ENCODE data around the gene FBXO8. TPM values are rescaled to one million over a fixed set of nuclear protein-coding genes. Genes with fewer than 3 reads are reported as not detected.

Gene FBXO8, protein sequence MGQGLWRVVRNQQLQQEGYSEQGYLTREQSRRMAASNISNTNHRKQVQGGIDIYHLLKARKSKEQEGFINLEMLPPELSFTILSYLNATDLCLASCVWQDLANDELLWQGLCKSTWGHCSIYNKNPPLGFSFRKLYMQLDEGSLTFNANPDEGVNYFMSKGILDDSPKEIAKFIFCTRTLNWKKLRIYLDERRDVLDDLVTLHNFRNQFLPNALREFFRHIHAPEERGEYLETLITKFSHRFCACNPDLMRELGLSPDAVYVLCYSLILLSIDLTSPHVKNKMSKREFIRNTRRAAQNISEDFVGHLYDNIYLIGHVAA
- polyA plus RNA-seq (2011; rRNA removed) (19.5 and 21.0 TPM in 2 replicates), polyA plus RNA-seq (2017; fragmentation: RNase III; extraction: RNeasy Plus Mini Kit Qiagen cat#74134 plus additional on column Dnase treatment) (7.6 to 10.3 TPM (median 8.1 TPM) in 3 replicates), polyA minus RNA-seq (2011; rRNA and poly(A)+ RNA removed) (10.8 and 11.4 TPM in 2 replicates)
- 5.2 and 5.7 TPM in 2 replicates for polyA plus RNA-seq (2012; cell fraction: cytosol; rRNA removed)
- 2.6 and 3.4 TPM in 2 replicates for polyA plus RNA-seq (2012; cell fraction: nucleus; rRNA removed)

DNA sequence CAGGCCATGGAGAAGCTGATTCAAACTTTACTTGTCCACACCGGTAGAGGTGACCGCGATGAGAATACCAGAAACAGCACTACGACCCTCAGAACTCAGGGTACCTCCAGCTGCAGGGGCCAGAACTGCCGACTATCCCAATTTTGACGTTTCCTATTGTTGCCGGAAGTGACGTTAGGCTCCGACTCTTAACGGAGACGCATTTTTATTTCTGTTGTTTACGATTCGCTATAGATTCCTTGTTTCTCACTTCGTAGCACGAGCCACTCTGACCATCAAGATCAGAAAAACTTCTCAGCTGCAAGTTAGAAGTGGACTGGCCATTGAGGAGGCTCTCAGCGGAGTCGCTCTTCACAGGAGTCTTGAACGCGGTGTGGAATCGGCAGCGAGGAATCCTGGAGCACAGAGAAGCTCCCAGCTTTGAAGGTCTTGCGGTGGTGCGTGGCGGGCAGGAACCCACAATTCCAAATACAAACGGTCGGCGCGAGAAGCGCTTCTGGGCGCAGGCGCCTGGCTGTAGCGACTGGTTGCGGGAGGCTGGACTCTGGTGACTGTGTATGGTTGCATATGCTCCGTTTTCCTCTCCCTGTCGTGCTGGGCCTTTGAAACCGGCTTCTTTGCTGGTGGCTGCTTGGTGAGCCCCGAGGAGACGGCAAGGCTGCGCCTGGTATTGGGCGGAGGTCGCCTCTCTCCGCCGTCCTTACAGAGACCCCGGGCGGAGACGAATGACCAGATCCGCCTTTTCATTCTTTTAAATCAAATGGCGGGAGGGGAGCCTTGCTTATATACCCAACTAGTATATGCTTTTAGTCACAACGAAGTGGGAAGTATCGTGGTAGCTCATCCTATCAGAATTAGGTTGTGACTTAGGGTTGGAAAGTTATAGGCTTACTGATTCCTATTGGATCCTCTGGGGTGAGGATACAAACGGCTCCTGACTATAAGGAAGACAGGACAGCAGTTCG is at the start of gene FBXO8, which contains the start of gene CEP44:
Gene FBXO8 (minus strand): TSS at position 161 of the 965 bp plus-strand sequence. CDS start 20,575 bp downstream, outside the sequence.
Gene CEP44 (plus strand): TSS at position 405 of the 965 bp plus-strand sequence. CDS start 15,211 bp downstream, outside the sequence.
- WGBS (ENCODE audit: missing lambda C conversion rate), result under 1% methylated on average over 25 of the region's 52 CpGs
- ChIA-PET POLR2A (interaction anchor here (1.3 kb wide), 1 partner anchor 950 kb away, joined by 3 read pairs; the partner anchor contains the start of gene HMGB2), CTCF (interaction anchor here (0.8 to 1.2 kb wide), 2 partner anchors 20 to 27 kb away, joined by 3 read pairs; no protein-coding TSS in a partner anchor)
- DNase-seq (ENCODE audit: low read depth in 1 of 2, low spot score in 1 of 2) (peak; percentile 43 to 74), FAIRE-seq (no peak), ATAC-seq (peak; percentile 87 to 89)
- peak within 1 kb of the TSS; percentile 93 for H3K4me2 ChIP-seq
- H3K4me1 ChIP-seq, result peaks cover 14% of the 10 kb centered on the region; the same call in 1 of the 3 replicates
- peak within 1 kb of the TSS; percentile 71 for H3K4me3 ChIP-seq
- peak within 1 kb of the TSS; percentile 96 to 98 for H3K27ac ChIP-seq
- H3K9me3 ChIP-seq, result no peaks in the 10 kb centered on the region
- TF ChIP-seq JUN (IDR thresholded peaks at IDR 0.05) (peak; percentile 49 to 65; a peak in 3 of 5 replicates), KDM5A (IDR thresholded peaks at IDR 0.05) (peak; percentile 47; the same call in 1 of the 2 replicates), FOXS1 (CRISPR knock-in tag; IDR thresholded peaks at IDR 0.05) (no peak), RCOR1 (IDR thresholded peaks at IDR 0.05; ENCODE audit: low read depth, low read length) (no peak), MAFK (IDR thresholded peaks at IDR 0.05; ENCODE audit: partially characterized antibody) (peak; percentile 28), MYC (IDR thresholded peaks at IDR 0.05; ENCODE audit: borderline replicate concordance, low read length) (no peak)
- TF ChIP-seq, protein P1, sequence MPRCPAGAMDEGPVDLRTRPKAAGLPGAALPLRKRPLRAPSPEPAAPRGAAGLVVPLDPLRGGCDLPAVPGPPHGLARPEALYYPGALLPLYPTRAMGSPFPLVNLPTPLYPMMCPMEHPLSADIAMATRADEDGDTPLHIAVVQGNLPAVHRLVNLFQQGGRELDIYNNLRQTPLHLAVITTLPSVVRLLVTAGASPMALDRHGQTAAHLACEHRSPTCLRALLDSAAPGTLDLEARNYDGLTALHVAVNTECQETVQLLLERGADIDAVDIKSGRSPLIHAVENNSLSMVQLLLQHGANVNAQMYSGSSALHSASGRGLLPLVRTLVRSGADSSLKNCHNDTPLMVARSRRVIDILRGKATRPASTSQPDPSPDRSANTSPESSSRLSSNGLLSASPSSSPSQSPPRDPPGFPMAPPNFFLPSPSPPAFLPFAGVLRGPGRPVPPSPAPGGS (IDR thresholded peaks at IDR 0.05), result peak; percentile 27; the same call in 1 of the 3 replicates
- TF ChIP-seq, protein P2, sequence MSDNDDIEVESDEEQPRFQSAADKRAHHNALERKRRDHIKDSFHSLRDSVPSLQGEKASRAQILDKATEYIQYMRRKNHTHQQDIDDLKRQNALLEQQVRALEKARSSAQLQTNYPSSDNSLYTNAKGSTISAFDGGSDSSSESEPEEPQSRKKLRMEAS (IDR thresholded peaks at IDR 0.05), result peak; percentile 79

DNA sequence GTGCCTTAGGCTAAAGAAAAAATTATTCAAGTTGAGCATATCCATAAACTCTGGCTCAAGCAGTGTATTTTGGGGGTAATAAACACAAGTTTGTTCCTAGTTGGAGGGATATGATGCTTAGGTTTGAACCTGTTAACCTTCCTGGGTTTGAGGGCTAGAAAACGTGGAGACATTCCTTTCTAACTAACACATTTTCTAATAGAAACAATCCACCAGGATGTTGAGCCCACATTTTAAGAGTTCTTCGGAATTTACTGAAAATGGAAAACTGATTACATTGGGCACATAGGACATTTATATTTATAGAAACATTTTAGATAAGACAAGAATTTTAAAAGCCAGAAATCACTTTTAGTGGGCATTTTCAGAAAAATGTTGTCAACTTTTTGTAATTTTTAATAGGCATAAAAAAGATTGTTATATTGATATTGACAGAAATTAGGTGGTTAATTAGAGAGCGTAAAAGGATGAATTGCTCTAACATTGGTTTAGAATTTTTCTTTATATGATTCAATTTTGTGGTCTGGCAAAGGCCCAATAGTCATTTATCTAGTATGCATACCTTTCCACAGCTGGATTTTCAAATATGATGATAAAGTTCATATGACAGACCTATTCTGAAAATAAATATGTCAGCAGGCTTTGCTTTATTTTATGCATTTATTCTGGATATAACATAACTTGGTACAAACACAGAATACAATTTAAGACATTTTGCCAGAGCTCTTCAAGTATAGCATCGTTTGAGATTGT is 49.5 kb upstream of the FBXO8 start:
- ChIA-PET POLR2A (no interaction called here), CTCF (no interaction called here)
- no peak for ATAC-seq
- DNase-seq (ENCODE audit: low read depth in 1 of 2, low spot score in 1 of 2), result no peak
- Histone ChIP-seq H3K4me2 (no peak overlapping the region), H3K27ac (no peak overlapping the region), H3K4me1 (no peaks in the 10 kb centered on the region), H3K4me3 (no peak overlapping the region), H3K9me3 (no peaks in the 10 kb centered on the region)
- FAIRE-seq, result no peak
- 76% methylated on average over 4 of the region's 4 CpGs for WGBS (ENCODE audit: missing lambda C conversion rate)
- TF ChIP-seq, protein P3, sequence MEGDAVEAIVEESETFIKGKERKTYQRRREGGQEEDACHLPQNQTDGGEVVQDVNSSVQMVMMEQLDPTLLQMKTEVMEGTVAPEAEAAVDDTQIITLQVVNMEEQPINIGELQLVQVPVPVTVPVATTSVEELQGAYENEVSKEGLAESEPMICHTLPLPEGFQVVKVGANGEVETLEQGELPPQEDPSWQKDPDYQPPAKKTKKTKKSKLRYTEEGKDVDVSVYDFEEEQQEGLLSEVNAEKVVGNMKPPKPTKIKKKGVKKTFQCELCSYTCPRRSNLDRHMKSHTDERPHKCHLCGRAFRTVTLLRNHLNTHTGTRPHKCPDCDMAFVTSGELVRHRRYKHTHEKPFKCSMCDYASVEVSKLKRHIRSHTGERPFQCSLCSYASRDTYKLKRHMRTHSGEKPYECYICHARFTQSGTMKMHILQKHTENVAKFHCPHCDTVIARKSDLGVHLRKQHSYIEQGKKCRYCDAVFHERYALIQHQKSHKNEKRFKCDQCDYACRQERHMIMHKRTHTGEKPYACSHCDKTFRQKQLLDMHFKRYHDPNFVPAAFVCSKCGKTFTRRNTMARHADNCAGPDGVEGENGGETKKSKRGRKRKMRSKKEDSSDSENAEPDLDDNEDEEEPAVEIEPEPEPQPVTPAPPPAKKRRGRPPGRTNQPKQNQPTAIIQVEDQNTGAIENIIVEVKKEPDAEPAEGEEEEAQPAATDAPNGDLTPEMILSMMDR (IDR thresholded peaks at IDR 0.05), result no peak
- TF ChIP-seq HDAC2 (IDR thresholded peaks at IDR 0.05) (no peak), HOXB5 (CRISPR knock-in tag; IDR thresholded peaks at IDR 0.05) (no peak), RAD21 (conservative IDR thresholded peaks at IDR 0.05 in 1 of 2, IDR thresholded peaks at IDR 0.05 in 1 of 2) (no peak), HOXA7 (CRISPR knock-in tag; IDR thresholded peaks at IDR 0.05) (no peak), ZFP36 (IDR thresholded peaks at IDR 0.05; ENCODE audit: borderline replicate concordance, partially characterized antibody) (no peak), HEYL (CRISPR knock-in tag; IDR thresholded peaks at IDR 0.05) (no peak), HOXB13 (CRISPR knock-in tag; IDR thresholded peaks at IDR 0.05; ENCODE audit: low read depth) (no peak), ZSCAN20 (CRISPR knock-in tag; IDR thresholded peaks at IDR 0.05) (no peak), POLR2A (IDR thresholded peaks at IDR 0.05; ENCODE audit: low read length) (no peak)
- TF ChIP-seq, protein P4, sequence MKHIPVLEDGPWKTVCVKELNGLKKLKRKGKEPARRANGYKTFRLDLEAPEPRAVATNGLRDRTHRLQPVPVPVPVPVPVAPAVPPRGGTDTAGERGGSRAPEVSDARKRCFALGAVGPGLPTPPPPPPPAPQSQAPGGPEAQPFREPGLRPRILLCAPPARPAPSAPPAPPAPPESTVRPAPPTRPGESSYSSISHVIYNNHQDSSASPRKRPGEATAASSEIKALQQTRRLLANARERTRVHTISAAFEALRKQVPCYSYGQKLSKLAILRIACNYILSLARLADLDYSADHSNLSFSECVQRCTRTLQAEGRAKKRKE (CRISPR knock-in tag; IDR thresholded peaks at IDR 0.05; ENCODE audit: low read depth), result no peak
